Cerebellar cortex (tissue), 1 donor: Measurements from ENCODE around the gene SUV39H2.
"Not testable (repeated sequence)": the region's sequence is repeated elsewhere in the genome, so short reads cannot be mapped to it uniquely, and the experiment has no call there.

Source experiments
- DNase-seq: peaks from one replicate; pipeline ENCODE4 v3.0.0-alpha.2; 2015; ENCODE audit warnings: low spot score

SUV39H2 gene

GRCh38 chr10:14876764-14877163 is 1.9 kb upstream of the SUV39H2 start:
- peak; percentile 30 for DNase-seq

DNA sequence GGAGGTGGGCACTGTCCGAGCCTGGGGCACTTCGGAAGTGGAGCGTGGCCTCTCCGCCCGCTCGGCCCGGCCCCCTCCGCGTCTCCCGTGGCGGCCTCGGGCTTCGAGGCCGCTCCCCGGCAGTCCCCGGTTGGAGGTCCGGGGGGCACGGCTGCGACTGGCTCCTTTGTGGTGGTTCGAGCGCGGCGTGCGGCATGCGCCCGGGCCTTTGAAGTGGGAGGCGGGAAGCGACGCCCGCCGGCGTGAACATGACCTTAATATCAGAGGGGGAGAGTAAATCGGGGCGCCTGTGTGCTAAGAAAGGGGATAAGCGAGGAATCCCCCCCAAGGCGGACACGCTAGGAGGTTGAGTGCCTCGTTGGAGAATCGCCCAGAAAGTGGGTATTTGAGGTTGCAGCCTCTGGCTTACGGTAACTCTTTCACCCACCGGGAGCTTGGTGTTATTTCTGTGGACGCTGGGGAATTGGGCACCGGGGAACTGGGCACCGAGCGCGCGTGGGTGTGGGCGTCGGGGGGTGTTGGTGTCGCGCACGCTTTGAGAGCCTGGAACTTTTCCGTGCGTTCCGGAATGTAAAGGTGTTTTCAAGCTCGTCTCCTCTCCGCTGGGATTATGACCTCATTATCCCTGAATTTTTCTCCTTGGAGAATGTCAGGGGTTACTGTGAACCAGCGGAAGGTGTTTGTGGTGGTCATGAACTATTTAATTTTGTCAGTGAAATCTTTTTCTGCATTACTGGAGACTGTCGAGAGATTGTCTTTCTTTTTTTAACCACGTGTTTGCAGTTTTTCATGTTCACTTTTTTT is 660 bp downstream of the SUV39H2 start:
- peak; percentile 12 for DNase-seq

- no peak for DNase-seq
Measured at GRCh38 chr10:14879928-14880193, 1.2 kb downstream of the SUV39H2 start.

DNA sequence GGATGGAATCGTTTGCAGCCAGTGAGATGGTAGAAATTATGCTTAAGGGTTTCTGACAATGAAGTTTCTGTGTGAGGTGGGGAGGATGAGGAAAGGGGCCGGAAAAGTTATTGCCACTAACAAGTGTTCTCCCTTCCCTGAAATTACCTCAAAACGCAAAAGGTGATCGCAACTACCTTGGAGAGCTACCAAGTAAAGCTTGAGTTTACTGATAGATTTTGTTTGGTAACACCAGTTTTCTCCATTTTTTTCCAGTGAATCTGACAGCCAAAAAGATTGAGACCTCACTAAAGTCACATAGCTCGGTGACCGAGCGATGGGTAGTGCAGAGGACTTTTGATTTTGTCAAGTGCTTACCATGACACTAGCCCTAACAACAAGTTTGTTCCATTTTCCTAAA is 1.6 kb downstream of the SUV39H2 start:
- DNase-seq = peak; percentile 15

- DNase-seq = no peak
Measured at GRCh38 chr10:14884082-14884481, 5.4 kb downstream of the SUV39H2 start.

- DNase-seq = peak; percentile 16
Measured at GRCh38 chr10:14889318-14889717, 10.7 kb downstream of the SUV39H2 start.

- no peak for DNase-seq
Measured at GRCh38 chr10:14891151-14891550, 12.5 kb downstream of the SUV39H2 start.

GRCh38 chr10:14904316-14904732 is 25.7 kb downstream of the SUV39H2 start:
- DNase-seq = peak; percentile 34

- DNase-seq = no peak
Measured at GRCh38 chr10:14904864-14905263, 26.2 kb downstream of the SUV39H2 start.

GRCh38 chr10:14905890-14906289 is 27.2 kb downstream of the SUV39H2 start:
- no peak for DNase-seq

DNA sequence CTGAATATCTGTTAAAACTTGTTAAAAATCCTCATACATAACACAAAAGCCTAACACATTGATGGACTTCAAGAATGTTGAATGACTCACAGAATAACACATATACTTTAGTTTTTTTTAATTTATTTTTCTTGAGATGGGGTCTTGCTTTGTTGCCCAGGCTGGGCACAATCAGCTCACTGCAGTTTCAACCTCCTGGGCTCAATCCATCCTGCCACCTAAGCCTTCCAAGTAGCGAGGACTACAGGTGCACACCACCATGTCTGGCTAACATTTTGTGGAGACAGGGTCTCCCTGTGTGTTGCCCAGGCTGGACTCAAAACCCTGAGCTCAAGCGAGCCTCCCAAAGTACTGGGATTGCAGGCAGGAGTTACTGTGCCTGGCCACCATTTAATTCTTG is 28.1 kb downstream of the SUV39H2 start:
- no peak for DNase-seq

DNA sequence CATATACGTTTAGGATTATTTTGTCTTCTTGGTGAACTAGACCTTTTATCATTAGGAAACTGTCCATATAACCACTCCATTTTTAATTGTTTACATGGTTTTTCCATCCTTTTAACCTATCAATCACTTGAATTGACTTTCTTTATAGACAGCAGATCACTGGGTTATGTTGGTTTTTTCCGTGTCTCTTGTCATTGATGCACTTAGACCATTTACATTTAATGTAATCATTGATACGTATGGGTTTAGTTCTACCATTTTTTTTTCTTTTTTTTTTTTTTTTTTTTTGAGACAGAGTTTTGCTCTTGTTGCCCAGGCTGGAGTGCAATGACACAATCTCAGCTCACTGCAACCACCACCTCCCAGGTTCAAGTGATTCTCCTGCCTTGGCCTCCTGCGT is 28.9 kb downstream of the SUV39H2 start:
- DNase-seq = not testable (repeated sequence)

- no peak for DNase-seq
Measured at GRCh38 chr10:14909101-14909500, 30.4 kb downstream of the SUV39H2 start.

DNA sequence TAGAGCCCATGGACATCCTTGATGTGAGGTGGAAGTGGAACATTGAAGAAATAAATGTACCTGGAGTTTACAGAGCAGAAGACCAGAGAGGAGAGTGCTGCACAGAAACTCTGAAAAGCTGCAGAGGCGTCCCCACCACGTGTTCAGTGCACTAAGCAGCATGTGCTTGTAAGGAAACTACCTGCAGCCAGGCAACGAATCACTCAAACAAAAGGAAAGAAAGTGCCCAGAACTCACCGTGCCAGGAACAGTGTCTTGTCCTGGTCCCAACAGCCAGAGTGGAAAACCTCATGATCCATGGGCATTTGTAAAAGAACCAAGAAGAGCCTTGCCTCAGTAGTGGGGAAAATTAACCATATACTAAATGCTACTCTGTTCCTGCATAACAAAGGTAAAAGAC is 32.3 kb downstream of the SUV39H2 start:
- DNase-seq = no peak

- DNase-seq = no peak
Measured at GRCh38 chr10:14911801-14912200, 33.1 kb downstream of the SUV39H2 start.

DNA sequence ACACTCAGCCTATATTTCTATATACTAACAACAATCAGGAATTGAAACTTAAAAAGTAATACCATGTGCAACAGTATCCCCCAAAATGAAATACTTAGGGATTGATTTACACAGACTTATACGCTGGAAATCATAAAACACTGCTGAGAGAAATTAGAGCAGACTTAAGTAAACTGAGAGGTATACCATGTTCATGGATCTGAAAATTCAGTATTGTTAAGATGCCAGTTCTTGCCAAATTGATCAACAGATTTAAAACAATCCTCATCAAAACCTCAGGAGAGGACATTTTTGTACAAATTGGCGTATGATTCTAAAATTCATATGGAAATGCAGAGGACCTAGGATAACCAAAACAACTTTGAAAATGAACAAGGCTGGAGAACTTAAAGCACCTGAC is 37.9 kb downstream of the SUV39H2 start:
- DNase-seq = no peak

GRCh38 chr10:14917827-14918226 is 39.2 kb downstream of the SUV39H2 start:
- no peak for DNase-seq

GRCh38 chr10:14918964-14919363 is 40.3 kb downstream of the SUV39H2 start:
- no peak for DNase-seq

GRCh38 chr10:14924013-14924412 is 45.3 kb downstream of the SUV39H2 start:
- no peak for DNase-seq

GRCh38 chr10:14925268-14925667 is 46.6 kb downstream of the SUV39H2 start:
- DNase-seq = no peak

DNA sequence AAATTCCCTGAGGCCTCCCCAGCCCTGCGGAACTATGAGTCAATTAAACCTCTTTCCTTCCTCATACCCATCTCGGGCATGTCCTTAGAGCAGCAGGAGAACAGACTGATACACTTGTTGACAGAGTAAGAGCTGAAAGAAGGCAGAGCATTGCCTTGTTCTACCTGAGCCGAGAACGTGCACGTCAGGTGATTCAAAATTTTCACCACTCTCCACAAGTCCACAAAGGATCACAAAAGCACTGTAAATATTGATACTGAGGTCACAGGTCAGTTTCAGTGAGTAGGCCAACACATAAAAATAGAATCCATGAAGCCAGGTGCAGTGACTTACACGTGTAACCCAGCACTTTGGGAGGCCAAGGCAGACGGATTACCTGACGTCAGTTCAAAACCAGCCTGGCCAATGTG is 47.4 kb downstream of the SUV39H2 start:
- no peak for DNase-seq

DNA sequence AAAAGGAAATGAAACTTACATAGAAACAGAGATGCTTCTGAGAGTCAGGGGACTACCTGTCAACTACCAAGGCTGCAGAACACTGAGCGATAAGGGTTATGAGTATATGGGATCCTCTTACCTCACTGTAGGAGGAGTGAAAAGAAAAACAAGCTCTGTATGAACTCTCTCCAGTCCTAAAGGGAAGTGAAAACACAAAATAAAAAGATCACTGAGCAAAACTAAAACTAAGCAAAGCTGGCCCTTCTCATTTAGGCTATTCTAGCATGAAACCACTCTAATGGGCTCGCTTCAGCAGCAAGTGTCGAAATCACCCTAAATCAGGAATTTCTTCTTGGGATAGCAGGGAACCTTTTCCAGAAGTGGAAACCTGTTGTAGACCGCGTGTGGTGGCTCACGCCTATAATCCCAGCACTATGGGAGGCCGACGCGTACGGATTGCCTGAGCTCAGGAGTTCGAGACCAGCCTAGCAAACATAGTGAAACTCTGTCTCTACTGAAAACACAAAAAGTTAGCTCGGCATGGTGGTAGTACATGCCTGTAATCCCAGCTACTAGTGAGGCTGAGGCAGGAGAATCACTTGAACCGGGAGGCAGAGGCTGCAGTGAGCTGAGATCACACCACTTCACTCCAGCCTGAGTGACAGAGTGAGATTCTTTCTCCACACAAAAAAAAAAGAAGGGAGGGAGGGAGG is 48.2 kb downstream of the SUV39H2 start:
- DNase-seq = no peak

GRCh38 chr10:14930610-14931009 is 51.9 kb downstream of the SUV39H2 start:
- DNase-seq = no peak

DNA sequence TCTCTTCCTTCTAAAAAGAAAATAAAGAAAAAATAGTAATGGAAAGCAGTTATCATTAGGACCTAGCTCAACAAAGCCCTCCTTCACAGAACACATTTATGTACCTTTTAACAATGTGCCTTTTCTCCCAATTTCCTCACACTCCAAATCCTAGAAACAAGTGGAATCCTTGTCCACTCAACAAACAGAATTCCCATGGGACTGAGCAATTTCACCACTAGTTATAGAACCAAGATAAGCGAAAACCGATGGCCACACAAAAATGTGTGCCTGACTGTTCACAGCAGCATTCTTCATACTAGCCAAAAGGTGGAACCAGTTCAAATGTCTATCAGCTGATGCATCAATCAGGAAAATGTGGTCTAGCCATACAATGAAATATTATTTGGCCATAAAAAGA is 57.9 kb downstream of the SUV39H2 start:
- DNase-seq = no peak
